Mesendoderm (in vitro differentiated cells): ENCODE results near the gene DLGAP3.

ENCODE experiments used
- DNase-seq: peaks from one replicate; pipeline ENCODE4 v3.0.0; 2013
- H2AK5ac ChIP-seq: 2 replicates; pipeline ENCODE4 v1.6.1; 2013; ENCODE audit warnings: low read length, inconsistent platforms
- H2BK120ac ChIP-seq: 2 replicates; pipeline ENCODE4 v1.6.1; 2013; ENCODE audit warnings: low read depth, mild to moderate bottlenecking, low read length, moderate library complexity, mixed read lengths
- H2BK15ac ChIP-seq: replicated peaks from 2 replicates; pipeline ENCODE4 v1.6.1; 2013; ENCODE audit warnings: low read depth, mild to moderate bottlenecking, moderate library complexity
- H2BK5ac ChIP-seq: 2 replicates; pipeline ENCODE4 v1.6.1; 2013; ENCODE audit warnings: low read length, inconsistent platforms
- H3K18ac ChIP-seq: 2 replicates; pipeline ENCODE4 v1.6.1; 2013; ENCODE audit warnings: mild to moderate bottlenecking, low read length, mixed read lengths
- H3K23ac ChIP-seq: one replicate; pipeline ENCODE4 v1.6.1; 2013; ENCODE audit warnings: low read length
- H3K27ac ChIP-seq: 2 replicates; pipeline ENCODE4 v1.5.1; 2013; ENCODE audit warnings: low read depth, mild to moderate bottlenecking, inconsistent platforms, low read length, moderate library complexity
- H3K27me3 ChIP-seq: 2 replicates; pipeline ENCODE4 v1.6.1; 2013; ENCODE audit warnings: low read length, control low read depth, mild to moderate bottlenecking, inconsistent platforms; ENCODE audit not compliant: insufficient read depth, poor library complexity
- H3K36me3 ChIP-seq: 2 replicates; pipeline ENCODE4 v1.6.1; 2013; ENCODE audit warnings: low read length, inconsistent platforms; ENCODE audit not compliant: control insufficient read depth, insufficient read depth
- H3K4ac ChIP-seq: one replicate; pipeline ENCODE4 v1.6.1; 2013; ENCODE audit warnings: low read depth, mild to moderate bottlenecking, low read length, moderate library complexity
- H3K4me1 ChIP-seq: 2 replicates; pipeline ENCODE4 v1.6.1; 2013; ENCODE audit warnings: low read depth, low read length, inconsistent platforms; ENCODE audit not compliant: control insufficient read depth
- H3K4me2 ChIP-seq: 2 replicates; pipeline ENCODE4 v1.6.1; 2013; ENCODE audit warnings: low read length
- H3K4me3 ChIP-seq: 2 replicates; pipeline ENCODE4 v1.5.1; 2013; ENCODE audit warnings: mild to moderate bottlenecking, low read length
- H3K56ac ChIP-seq: one replicate; pipeline ENCODE4 v1.6.1; 2013; ENCODE audit warnings: low read length
- H3K79me1 ChIP-seq: 2 replicates; pipeline ENCODE4 v1.6.1; 2013; ENCODE audit warnings: low read length, inconsistent platforms
- H3K79me2 ChIP-seq: 2 replicates; pipeline ENCODE4 v1.6.1; 2013; ENCODE audit warnings: mild to moderate bottlenecking, low read length; ENCODE audit not compliant: control insufficient read depth, insufficient read depth
- H3K9ac ChIP-seq: 2 replicates; pipeline ENCODE4 v1.6.1; 2013; ENCODE audit warnings: low read length, inconsistent platforms
- H4K5ac ChIP-seq: one replicate; pipeline ENCODE4 v1.6.1; 2013; ENCODE audit warnings: low read length
- H4K8ac ChIP-seq: one replicate; pipeline ENCODE4 v1.6.1; 2013; ENCODE audit warnings: low read depth, mild to moderate bottlenecking, control low read depth, low read length, moderate library complexity
- WGBS: extraction: QIAGEN DNeasy Blood & Tissue Kit; methylation state at CpG from one replicate; pipeline ENCODE4 v1.1.7; 2013; ENCODE audit warnings: low lambda C conversion rate, missing lambda C conversion rate; ENCODE audit not compliant: insufficient coverage; ENCODE audit errors: extremely low coverage; 5-methylcytosine and 5-hydroxymethylcytosine counted together

The DLGAP3 gene

GRCh38 chr1:34874296-34874952 is 55.0 kb downstream of the DLGAP3 start:
- no peak overlapping the region for H3K9ac ChIP-seq
- no peak overlapping the region for H3K18ac ChIP-seq
- no peak overlapping the region for H2AK5ac ChIP-seq
- H3K79me2 ChIP-seq: no peaks in the 10 kb centered on the region
- H3K4me1 ChIP-seq: no peaks in the 10 kb centered on the region
- H2BK5ac ChIP-seq: no peak overlapping the region
- no peaks in the 10 kb centered on the region for H3K36me3 ChIP-seq
- H3K4me2 ChIP-seq: no peak overlapping the region
- no peak overlapping the region for H3K4ac ChIP-seq
- DNase-seq: peak; percentile 47
- H4K5ac ChIP-seq: no peak overlapping the region
- no peak overlapping the region for H3K4me3 ChIP-seq
- WGBS: no CpG with 5 or more reads among the region's 4 CpGs
- no peak overlapping the region for H2BK120ac ChIP-seq
- H3K27ac ChIP-seq: no peak overlapping the region
- no peaks in the 10 kb centered on the region for H3K79me1 ChIP-seq
- H4K8ac ChIP-seq: no peak overlapping the region
- H3K23ac ChIP-seq: no peak overlapping the region
- H3K56ac ChIP-seq: no peak overlapping the region
- H2BK15ac ChIP-seq: no peak overlapping the region
- H3K27me3 ChIP-seq: no peaks in the 10 kb centered on the region

GRCh38 chr1:34872133-34872503 is 57.3 kb downstream of the DLGAP3 start:
- Histone ChIP-seq H2AK5ac (no peak overlapping the region), H3K4me2 (no peak overlapping the region), H2BK15ac (no peak overlapping the region), H3K79me2 (no peaks in the 10 kb centered on the region), H3K18ac (no peak overlapping the region), H2BK120ac (no peak overlapping the region), H3K56ac (no peak overlapping the region), H3K9ac (no peak overlapping the region), H3K23ac (no peak overlapping the region), H3K27me3 (no peaks in the 10 kb centered on the region), H3K27ac (no peak overlapping the region), H4K8ac (no peak overlapping the region), H3K79me1 (no peaks in the 10 kb centered on the region), H3K36me3 (no peaks in the 10 kb centered on the region), H3K4ac (no peak overlapping the region), H3K4me3 (no peak overlapping the region), H2BK5ac (no peak overlapping the region), H3K4me1 (no peaks in the 10 kb centered on the region), H4K5ac (no peak overlapping the region)
- DNase-seq: no peak
- WGBS: no CpG with 5 or more reads among the region's 4 CpGs

GRCh38 chr1:34871443-34872132 is 57.9 kb downstream of the DLGAP3 start:
- H3K4me2 ChIP-seq: no peak overlapping the region
- H3K18ac ChIP-seq: no peak overlapping the region
- H3K27me3 ChIP-seq: no peaks in the 10 kb centered on the region
- no peak overlapping the region for H4K8ac ChIP-seq
- H3K79me1 ChIP-seq: no peaks in the 10 kb centered on the region
- no CpG with 5 or more reads among the region's 17 CpGs for WGBS
- H2BK15ac ChIP-seq: no peak overlapping the region
- H2BK120ac ChIP-seq: no peak overlapping the region
- no peak overlapping the region for H3K27ac ChIP-seq
- H4K5ac ChIP-seq: no peak overlapping the region
- no peaks in the 10 kb centered on the region for H3K79me2 ChIP-seq
- no peak overlapping the region for H3K23ac ChIP-seq
- no peak overlapping the region for H2BK5ac ChIP-seq
- no peaks in the 10 kb centered on the region for H3K4me1 ChIP-seq
- no peak overlapping the region for H3K9ac ChIP-seq
- no peak overlapping the region for H3K4me3 ChIP-seq
- H3K36me3 ChIP-seq: no peaks in the 10 kb centered on the region
- H3K56ac ChIP-seq: no peak overlapping the region
- no peak overlapping the region for H3K4ac ChIP-seq
- H2AK5ac ChIP-seq: no peak overlapping the region
- DNase-seq: no peak

- no peak overlapping the region for H3K27ac ChIP-seq
- DNase-seq: no peak
Measured at GRCh38 chr1:34870395-34870794, 59.1 kb downstream of the DLGAP3 start.

GRCh38 chr1:34869760-34870159 is 59.7 kb downstream of the DLGAP3 start:
- Histone ChIP-seq H3K18ac (no peak overlapping the region), H3K4me1 (no peaks in the 10 kb centered on the region), H2BK15ac (no peak overlapping the region), H4K5ac (no peak overlapping the region), H3K27ac (no peak overlapping the region), H2BK5ac (no peak overlapping the region), H3K9ac (no peak overlapping the region), H3K23ac (no peak overlapping the region), H3K4me2 (no peak overlapping the region), H4K8ac (no peak overlapping the region), H3K4me3 (no peak overlapping the region), H3K79me2 (no peaks in the 10 kb centered on the region), H3K79me1 (no peaks in the 10 kb centered on the region), H3K27me3 (no peaks in the 10 kb centered on the region), H3K56ac (no peak overlapping the region), H2BK120ac (no peak overlapping the region), H2AK5ac (no peak overlapping the region), H3K4ac (no peak overlapping the region), H3K36me3 (no peaks in the 10 kb centered on the region)
- no peak for DNase-seq
- no CpG with 5 or more reads among the region's 4 CpGs for WGBS

More at GRCh38 chr1:34870395-34870794, 59.1 kb downstream of the DLGAP3 start:
- no CpG with 5 or more reads among the region's 2 CpGs for WGBS
- no peaks in the 10 kb centered on the region for H3K79me1 ChIP-seq
- H3K27me3 ChIP-seq: no peaks in the 10 kb centered on the region
- no peaks in the 10 kb centered on the region for H3K4me1 ChIP-seq
- H3K4ac ChIP-seq: no peak overlapping the region
- H3K4me2 ChIP-seq: no peak overlapping the region
- H3K4me3 ChIP-seq: no peak overlapping the region
- no peak overlapping the region for H2BK5ac ChIP-seq
- no peaks in the 10 kb centered on the region for H3K79me2 ChIP-seq
- H3K36me3 ChIP-seq: no peaks in the 10 kb centered on the region
- no peak overlapping the region for H3K56ac ChIP-seq
- no peak overlapping the region for H3K23ac ChIP-seq
- no peak overlapping the region for H4K8ac ChIP-seq
- no peak overlapping the region for H2BK120ac ChIP-seq
- H4K5ac ChIP-seq: no peak overlapping the region
- no peak overlapping the region for H2AK5ac ChIP-seq
- H2BK15ac ChIP-seq: no peak overlapping the region
- no peak overlapping the region for H3K18ac ChIP-seq
- no peak overlapping the region for H3K9ac ChIP-seq
